Activated CD4-positive, alpha-beta memory T cell treated with anti-CD3 and anti-CD28 coated beads for 36 hours (primary cell): ENCODE data around the gene RALGDS. TPM values are rescaled to one million over a fixed set of nuclear protein-coding genes. Genes with fewer than 3 reads are reported as not detected.
"Not testable (repeated sequence)": the region's sequence is repeated elsewhere in the genome, so short reads cannot be mapped to it uniquely, and the experiment has no call there.

Source experiments
- CTCF ChIA-PET: fragments of 350-600 bp; sonication (Branson Sonifier 250); formaldehyde crosslinking; loops from one replicate; lab custom pipeline; 2021; ENCODE audit warnings: antibody characterized with exemption, inconsistent platforms; lab: Charles Lee
- POLR2A ChIA-PET: fragments of 350-600 bp; sonication (Branson Sonifier 250); formaldehyde crosslinking; loops from one replicate; lab custom pipeline; 2021; ENCODE audit warnings: antibody characterized with exemption; lab: Charles Lee
- DNase-seq: peaks from one replicate; pipeline ENCODE4 v3.0.0-alpha.2; 2020
- H3K27ac Mint-ChIP-seq: one replicate; pipeline ENCODE4 v1.8.0; 2021; ENCODE audit warnings: mixed read lengths
- H3K27me3 Mint-ChIP-seq: one replicate; pipeline ENCODE4 v1.8.0; 2021; ENCODE audit warnings: mixed read lengths
- H3K36me3 Mint-ChIP-seq: one replicate; pipeline ENCODE4 v1.8.0; 2021; ENCODE audit warnings: mixed read lengths
- H3K4me1 Mint-ChIP-seq: one replicate; pipeline ENCODE4 v1.8.0; 2021; ENCODE audit warnings: low read depth, mixed read lengths
- H3K4me3 Mint-ChIP-seq: one replicate; pipeline ENCODE4 v1.8.0; 2021; ENCODE audit warnings: mild to moderate bottlenecking, mixed read lengths
- H3K9me3 Mint-ChIP-seq: one replicate; pipeline ENCODE4 v1.8.0; 2021; ENCODE audit warnings: mixed read lengths
- intact Hi-C: fragments of 100-400 bp; cut with micrococcal nuclease; formaldehyde crosslinking; loops from one replicate; pipeline ENCODE4 v1.15.1; 2023
- total RNA-seq, 2 experiments: library from RNA; stranded (reverse); gene quantifications; one replicate each; pipeline ENCODE4 v1.2.3, GENCODE V29; 2021

The RALGDS gene
- total RNA-seq, 2 experiments from 2014 or later = 65.4 TPM

DNA sequence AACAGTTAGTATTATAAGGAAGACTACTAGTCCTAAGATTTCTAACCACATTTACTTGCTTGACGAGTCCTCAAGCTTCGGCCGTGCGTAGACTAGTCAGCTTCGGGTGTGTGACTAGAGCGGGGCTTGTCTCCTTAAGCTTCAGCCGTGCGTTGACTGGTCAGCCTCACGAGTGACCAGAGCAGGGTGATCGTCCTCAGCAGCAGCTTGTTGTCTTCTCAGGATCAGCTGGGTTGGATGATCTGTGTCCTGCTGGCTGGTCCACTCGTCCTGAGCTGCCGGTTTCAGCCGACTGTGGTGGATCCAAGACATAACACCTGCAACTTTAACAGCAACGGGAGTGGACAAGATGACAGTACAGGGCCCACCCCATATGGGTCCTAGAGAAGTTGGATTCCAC lies 42.6 kb downstream of the RALGDS start:
- H3K9me3 Mint-ChIP-seq = no peaks in the 10 kb centered on the region
- no peak overlapping the region for H3K4me3 Mint-ChIP-seq
- no peaks in the 10 kb centered on the region for H3K36me3 Mint-ChIP-seq
- DNase-seq = no peak
- no peaks in the 10 kb centered on the region for H3K4me1 Mint-ChIP-seq
- no peaks in the 10 kb centered on the region for H3K27me3 Mint-ChIP-seq
- CTCF ChIA-PET = interaction anchor here (0.7 to 1.0 kb wide), 2 partner anchors 56 to 108 kb away, joined by 3 to 4 read pairs; no protein-coding TSS in a partner anchor
- H3K27ac Mint-ChIP-seq = no peak overlapping the region
- POLR2A ChIA-PET = no interaction called here
- intact Hi-C loops = no loop called here

DNA sequence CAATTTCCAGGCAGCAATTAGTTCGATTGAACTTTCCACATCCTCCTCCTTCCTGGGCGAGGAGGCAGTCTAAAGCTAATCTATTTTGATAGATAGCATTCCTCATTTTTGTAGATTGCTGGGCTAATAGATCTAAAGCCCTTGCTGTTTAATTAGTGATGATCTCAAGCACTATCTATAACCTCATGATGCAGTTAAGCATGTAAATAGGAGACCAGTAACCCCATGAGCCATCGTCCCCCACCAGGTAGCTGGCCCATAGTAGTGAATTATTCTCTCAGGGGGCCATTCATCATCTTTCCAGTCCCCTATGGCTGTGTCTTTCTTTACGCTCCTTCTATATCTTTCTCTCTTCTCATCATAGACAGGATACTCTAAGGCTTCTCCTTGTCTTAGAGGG lies 44.3 kb downstream of the RALGDS start:
- intact Hi-C loops = no loop called here
- Mint-ChIP-seq H3K36me3 (peaks cover 2% of the 10 kb centered on the region), H3K27ac (no peak overlapping the region), H3K9me3 (no peaks in the 10 kb centered on the region), H3K4me3 (no peak overlapping the region), H3K27me3 (no peaks in the 10 kb centered on the region), H3K4me1 (no peaks in the 10 kb centered on the region)
- no peak for DNase-seq
- POLR2A ChIA-PET = no interaction called here
- CTCF ChIA-PET = interaction anchor here (0.5 to 1.9 kb wide), 2 partner anchors 68 to 136 kb away, joined by 4 to 8 read pairs; no protein-coding TSS in a partner anchor

DNA sequence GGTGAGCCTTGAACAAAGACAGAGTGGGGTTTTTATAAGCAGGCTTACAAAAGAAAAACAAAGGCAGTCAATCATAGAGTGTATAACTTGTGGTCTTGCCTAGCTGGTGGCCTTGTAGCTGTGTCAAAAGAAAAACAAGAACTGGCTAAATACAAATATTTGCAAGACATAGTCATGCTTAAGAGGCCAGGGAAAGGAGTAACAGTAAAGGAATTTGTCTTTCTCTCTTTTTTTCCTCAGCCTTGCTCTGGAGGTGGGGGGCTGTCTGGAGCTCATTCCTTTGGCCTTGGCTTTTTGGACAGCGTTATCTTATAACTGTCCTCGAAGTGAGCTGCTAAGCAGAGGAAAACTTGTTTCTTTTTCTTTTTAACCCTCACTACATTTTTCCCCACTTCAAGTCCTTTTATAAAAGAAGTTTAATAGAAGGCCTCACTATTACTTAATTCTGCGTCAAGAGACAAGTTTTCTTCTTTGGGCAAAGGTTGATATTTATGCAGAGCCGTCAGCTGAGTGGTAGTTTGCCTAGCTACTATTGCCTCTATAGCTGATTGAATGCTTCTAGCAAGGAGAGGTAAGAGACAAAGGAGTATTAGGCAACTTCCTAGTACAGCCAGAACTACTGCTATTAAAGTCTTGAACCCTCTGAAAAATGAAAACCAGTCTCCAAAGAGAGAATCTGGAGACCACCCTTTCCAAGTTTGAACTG lies 45.0 kb downstream of the RALGDS start:
- DNase-seq = no peak
- intact Hi-C loops = no loop called here
- Mint-ChIP-seq H3K27ac (no peak overlapping the region), H3K4me3 (no peak overlapping the region), H3K36me3 (peaks cover 4% of the 10 kb centered on the region), H3K9me3 (no peaks in the 10 kb centered on the region), H3K27me3 (no peaks in the 10 kb centered on the region), H3K4me1 (no peaks in the 10 kb centered on the region)
- ChIA-PET POLR2A (no interaction called here), CTCF (interaction anchor here (0.5 to 1.9 kb wide), 4 partner anchors 18 to 222 kb away, joined by 3 to 8 read pairs (median 3); no protein-coding TSS in a partner anchor)

DNA sequence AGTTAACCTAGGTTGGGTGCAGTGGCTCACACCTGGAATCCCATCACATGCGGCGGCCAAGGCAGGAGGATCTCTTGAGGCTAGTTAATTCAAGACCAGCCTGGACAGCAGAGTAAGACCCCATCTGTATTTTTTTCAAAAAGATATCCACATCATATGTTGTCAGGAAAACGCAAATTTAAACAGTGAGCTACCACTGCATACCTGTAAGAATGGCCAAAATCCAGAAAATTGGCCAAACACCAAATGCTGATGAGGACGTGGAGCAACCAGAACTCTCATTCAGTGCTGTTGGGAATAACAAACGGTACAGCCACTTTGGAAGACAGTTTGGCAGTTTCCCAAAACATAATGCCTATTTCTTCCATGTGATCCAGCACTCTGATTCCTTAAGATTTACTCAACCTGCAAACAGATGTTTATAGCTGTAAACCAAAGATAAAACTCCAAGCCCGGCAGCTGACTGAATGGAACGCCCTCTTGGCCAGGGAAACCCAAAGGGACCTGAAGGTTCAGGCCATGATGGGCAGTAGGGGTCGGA lies 46.9 kb downstream of the RALGDS start:
- ChIA-PET CTCF (interaction anchor here (1.0 to 1.2 kb wide), 2 partner anchors 73 to 97 kb away, joined by 3 read pairs; no protein-coding TSS in a partner anchor), POLR2A (no interaction called here)
- Mint-ChIP-seq H3K27ac (no peak overlapping the region), H3K9me3 (no peaks in the 10 kb centered on the region), H3K4me1 (no peaks in the 10 kb centered on the region), H3K36me3 (peaks cover 4% of the 10 kb centered on the region), H3K27me3 (no peaks in the 10 kb centered on the region), H3K4me3 (no peak overlapping the region)
- DNase-seq = no peak
- intact Hi-C loops = no loop called here

DNA sequence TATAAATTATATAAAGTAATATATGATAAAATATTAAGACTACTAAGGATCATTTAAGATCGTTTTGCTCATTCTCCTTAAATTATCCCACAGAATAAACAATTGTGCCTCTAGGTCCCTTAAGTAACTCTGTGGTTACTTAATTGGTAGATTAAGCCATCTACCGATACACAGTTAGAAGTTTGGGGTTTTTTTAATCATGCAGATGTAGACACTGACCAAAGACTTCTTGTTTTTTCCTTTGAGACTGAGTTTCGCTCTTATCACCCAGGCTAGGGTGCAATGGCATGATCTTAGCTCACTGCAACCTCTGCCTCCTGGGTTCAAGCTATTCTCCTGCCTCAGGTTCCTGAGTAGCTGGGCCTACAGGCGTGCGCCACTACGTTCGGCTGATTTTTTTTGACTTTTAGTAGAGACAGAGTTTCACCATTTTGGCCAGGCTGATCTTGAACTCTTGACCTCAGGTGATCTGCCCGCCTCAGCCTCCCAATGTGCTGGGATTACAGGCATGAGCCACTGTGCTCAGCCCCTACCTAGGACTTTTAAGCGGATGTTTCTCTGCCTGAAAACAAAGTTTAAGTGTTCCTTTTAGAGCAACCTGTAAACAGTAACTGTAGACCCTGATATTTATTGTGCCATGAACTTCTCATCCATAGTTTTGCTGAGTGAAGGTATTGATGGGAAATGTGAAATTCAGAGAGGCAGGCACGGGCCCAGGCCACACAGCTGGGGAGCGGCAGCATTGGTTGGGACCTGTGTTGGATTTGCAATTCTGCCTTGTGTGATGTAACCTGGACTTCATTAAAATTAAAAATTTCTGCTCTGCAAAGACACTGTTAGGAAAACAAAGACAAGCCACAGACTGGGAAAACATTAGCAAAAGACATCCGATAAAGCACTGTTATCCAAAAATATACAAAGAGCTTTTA lies 47.7 kb downstream of the RALGDS start:
- H3K27me3 Mint-ChIP-seq = no peaks in the 10 kb centered on the region
- CTCF ChIA-PET = interaction anchor here (1.0 to 1.2 kb wide), 2 partner anchors 73 to 96 kb away, joined by 3 read pairs; no protein-coding TSS in a partner anchor

DNA sequence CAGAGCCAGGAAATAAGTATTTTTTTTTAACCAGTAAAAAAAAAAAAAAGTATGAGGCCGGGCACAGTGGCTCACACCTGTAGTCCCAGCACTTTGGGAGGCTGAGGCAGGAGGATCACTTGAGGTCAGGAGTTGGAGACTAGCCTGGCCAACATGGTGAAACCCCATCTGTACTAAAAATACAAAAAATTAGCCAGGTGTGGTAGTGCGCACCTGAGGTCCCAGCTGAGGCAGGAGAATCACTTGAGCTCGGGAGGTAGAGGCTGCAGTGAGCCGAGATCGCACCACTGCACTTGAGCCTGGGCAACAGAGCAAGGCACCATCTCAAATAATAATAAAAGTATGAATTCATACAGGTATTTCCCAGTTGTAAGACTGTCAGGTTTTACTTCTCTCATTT lies 48.8 kb downstream of the RALGDS start:
- H3K36me3 Mint-ChIP-seq, H3K9me3 Mint-ChIP-seq, CTCF ChIA-PET, H3K4me1 Mint-ChIP-seq, H3K27ac Mint-ChIP-seq, DNase-seq, intact Hi-C loops, H3K27me3 Mint-ChIP-seq, H3K4me3 Mint-ChIP-seq, POLR2A ChIA-PET: not testable (repeated sequence)

More for the DNA sequence above, 47.7 kb downstream of the RALGDS start:
- intact Hi-C loops = no loop called here
- Mint-ChIP-seq H3K9me3 (no peaks in the 10 kb centered on the region), H3K36me3 (peaks cover 4% of the 10 kb centered on the region), H3K27ac (no peak overlapping the region), H3K4me3 (no peak overlapping the region), H3K4me1 (no peaks in the 10 kb centered on the region)
- no peak for DNase-seq
- POLR2A ChIA-PET = no interaction called here

DNA sequence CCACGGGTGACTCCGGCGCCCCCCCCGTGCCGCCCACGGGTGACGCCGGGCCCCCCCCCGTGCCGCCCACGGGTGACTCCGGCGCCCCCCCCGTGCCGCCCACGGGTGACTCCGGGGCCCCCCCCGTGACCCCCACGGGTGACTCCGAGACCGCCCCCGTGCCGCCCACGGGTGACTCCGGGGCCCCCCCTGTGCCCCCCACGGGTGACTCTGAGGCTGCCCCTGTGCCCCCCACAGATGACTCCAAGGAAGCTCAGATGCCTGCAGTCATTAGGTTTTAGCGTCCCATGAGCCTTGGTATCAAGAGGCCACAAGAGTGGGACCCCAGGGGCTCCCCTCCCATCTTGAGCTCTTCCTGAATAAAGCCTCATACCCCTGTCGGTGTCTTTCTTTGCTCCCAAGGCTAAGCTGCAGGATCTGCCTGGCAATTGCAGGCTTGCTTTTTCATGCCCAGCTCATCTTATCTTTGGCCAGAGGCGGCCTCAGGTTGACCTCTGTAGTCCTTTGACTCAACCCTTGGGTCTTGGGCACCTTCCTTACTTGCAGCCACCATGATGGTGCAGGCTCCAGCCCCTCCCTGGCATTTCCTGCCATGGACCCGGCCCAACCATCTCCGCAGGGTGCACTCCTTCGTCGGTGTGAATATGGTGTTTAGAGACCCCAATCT lies 49.4 kb downstream of the RALGDS start:
- intact Hi-C loops = no loop called here
- no peaks in the 10 kb centered on the region for H3K27me3 Mint-ChIP-seq

DNA sequence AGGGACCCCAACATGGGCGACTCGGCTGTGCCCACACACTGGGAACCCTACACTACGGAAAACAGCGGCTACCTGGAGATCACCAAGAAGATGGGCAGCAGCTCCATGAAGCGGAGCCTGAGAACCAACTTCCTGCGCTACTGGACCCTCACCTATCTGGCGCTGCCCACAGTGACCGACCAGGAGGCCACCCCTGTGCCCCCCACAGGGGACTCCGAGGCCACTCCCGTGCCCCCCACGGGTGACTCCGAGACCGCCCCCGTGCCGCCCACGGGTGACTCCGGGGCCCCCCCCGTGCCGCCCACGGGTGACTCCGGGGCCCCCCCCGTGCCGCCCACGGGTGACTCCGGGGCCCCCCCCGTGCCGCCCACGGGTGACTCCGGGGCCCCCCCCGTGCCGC lies 50.1 kb downstream of the RALGDS start:
- DNase-seq, H3K27me3 Mint-ChIP-seq, H3K4me1 Mint-ChIP-seq, CTCF ChIA-PET, H3K4me3 Mint-ChIP-seq, H3K9me3 Mint-ChIP-seq, H3K36me3 Mint-ChIP-seq, H3K27ac Mint-ChIP-seq, intact Hi-C loops, POLR2A ChIA-PET: not testable (repeated sequence)

More for the DNA sequence above, 49.4 kb downstream of the RALGDS start:
- Mint-ChIP-seq H3K4me3 (no peak overlapping the region), H3K4me1 (no peaks in the 10 kb centered on the region), H3K36me3 (peaks cover 4% of the 10 kb centered on the region), H3K27ac (no peak overlapping the region), H3K9me3 (no peaks in the 10 kb centered on the region)
- POLR2A ChIA-PET = no interaction called here
- CTCF ChIA-PET = no interaction called here
- no peak for DNase-seq

DNA sequence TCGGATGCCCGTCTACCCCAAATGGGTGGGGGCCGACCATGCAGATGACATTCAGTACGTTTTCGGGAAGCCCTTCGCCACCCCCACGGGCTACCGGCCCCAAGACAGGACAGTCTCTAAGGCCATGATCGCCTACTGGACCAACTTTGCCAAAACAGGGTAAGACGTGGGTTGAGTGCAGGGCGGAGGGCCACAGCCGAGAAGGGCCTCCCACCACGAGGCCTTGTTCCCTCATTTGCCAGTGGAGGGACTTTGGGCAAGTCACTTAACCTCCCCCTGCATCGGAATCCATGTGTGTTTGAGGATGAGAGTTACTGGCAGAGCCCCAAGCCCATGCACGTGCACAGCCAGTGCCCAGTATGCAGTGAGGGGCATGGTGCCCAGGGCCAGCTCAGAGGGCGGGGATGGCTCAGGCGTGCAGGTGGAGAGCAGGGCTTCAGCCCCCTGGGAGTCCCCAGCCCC lies 50.5 kb downstream of the RALGDS start:
- H3K4me3 Mint-ChIP-seq, H3K9me3 Mint-ChIP-seq, H3K27ac Mint-ChIP-seq, CTCF ChIA-PET, H3K4me1 Mint-ChIP-seq, intact Hi-C loops, POLR2A ChIA-PET, H3K27me3 Mint-ChIP-seq, H3K36me3 Mint-ChIP-seq, DNase-seq: not testable (repeated sequence)

DNA sequence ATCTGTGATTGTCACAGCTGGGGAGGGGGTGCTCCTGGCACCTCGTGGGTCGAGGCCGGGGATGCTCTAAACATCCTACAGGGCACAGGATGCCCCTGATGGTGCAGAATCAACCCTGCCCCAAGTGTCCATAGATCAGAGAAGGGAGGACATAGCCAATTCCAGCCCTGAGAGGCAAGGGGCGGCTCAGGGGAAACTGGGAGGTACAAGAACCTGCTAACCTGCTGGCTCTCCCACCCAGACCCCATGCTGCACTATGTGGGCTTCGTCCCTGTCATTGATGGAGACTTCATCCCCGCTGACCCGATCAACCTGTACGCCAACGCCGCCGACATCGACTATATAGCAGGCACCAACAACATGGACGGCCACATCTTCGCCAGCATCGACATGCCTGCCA lies 52.6 kb downstream of the RALGDS start:
- H3K9me3 Mint-ChIP-seq, H3K4me1 Mint-ChIP-seq, H3K27me3 Mint-ChIP-seq, H3K27ac Mint-ChIP-seq, CTCF ChIA-PET, POLR2A ChIA-PET, H3K36me3 Mint-ChIP-seq, DNase-seq, intact Hi-C loops, H3K4me3 Mint-ChIP-seq: not testable (repeated sequence)

DNA sequence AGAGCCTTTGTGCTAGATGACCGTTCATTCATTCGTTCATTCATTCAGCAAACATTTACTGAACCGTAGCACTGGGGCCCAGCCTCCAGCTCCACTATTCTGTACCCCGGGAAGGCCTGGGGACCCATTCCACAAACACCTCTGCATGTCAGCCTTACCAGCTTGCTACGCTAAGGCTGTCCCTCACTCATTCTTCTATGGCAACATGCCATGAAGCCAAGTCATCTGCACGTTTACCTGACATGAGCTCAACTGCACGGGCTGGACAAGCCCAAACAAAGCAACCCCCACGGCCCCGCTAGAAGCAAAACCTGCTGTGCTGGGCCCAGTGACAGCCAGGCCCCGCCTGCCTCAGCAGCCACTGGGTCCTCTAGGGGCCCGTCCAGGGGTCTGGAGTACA lies 53.2 kb downstream of the RALGDS start:
- intact Hi-C loops = no loop called here
- Mint-ChIP-seq H3K27ac (no peak overlapping the region), H3K9me3 (no peaks in the 10 kb centered on the region), H3K27me3 (no peaks in the 10 kb centered on the region), H3K4me3 (no peak overlapping the region), H3K36me3 (peaks cover 4% of the 10 kb centered on the region), H3K4me1 (no peaks in the 10 kb centered on the region)
- DNase-seq = no peak
- POLR2A ChIA-PET = interaction anchor here (1.1 kb wide), 1 partner anchor 10 kb away, joined by 3 read pairs; no protein-coding TSS in a partner anchor
- CTCF ChIA-PET = interaction anchor here (1.1 kb wide), 1 partner anchor 46 kb away, joined by 3 read pairs; no protein-coding TSS in a partner anchor
